ENCODE results near the gene EFNA5. TPM values are rescaled to one million over a fixed set of nuclear protein-coding genes. Genes with fewer than 3 reads are reported as not detected.
A peak's percentile ranks its signal among the peaks of the same experiment; 100 is the strongest.

EFNA5 gene
- total and polyA plus RNA-seq, 2 of the 8 experiments (the other 6 are each of a cell fraction or from before 2014, with no cell fraction given) = 9.6 to 21.8 TPM

GRCh38 chr5:107459605-107460004 is 211.1 kb downstream of the EFNA5 start:
- no peak for FAIRE-seq
- peaks cover 0 to 17% (median 13%) of the 10 kb centered on the region in 4 experiments; a peak in 6 of 7 replicates for H3K4me1 ChIP-seq (replicated peaks in 1 of 4; ENCODE audit: control insufficient read depth in 3 of 4, insufficient read depth in 4 of 4, low read length in 3 of 4)
- no peak overlapping the region for H3K4me2 ChIP-seq (ENCODE audit: insufficient read depth in 1 of 2, low read depth in 2 of 2, low read length in 2 of 2)
- no peak overlapping the region for H4K8ac ChIP-seq (ENCODE audit: extremely low read depth, insufficient read depth, low read length)
- no peak overlapping the region for H2BK15ac ChIP-seq (ENCODE audit: low read length)
- peak overlapping the region; percentile 34; the same call in 1 of the 2 replicates for H2BK20ac ChIP-seq (ENCODE audit: low read length)
- no peak overlapping the region for H3K4ac ChIP-seq (replicated peaks; ENCODE audit: insufficient read length, low read depth, low read length)
- no peak for TF ChIP-seq MAFK (IDR thresholded peaks at IDR 0.05; ENCODE audit: low read depth, low read length)
- TF ChIP-seq JUND (IDR thresholded peaks at IDR 0.05; ENCODE audit: low read length) = no peak
- ChIA-PET POLR2A (ENCODE audit: partially characterized antibody) (no interaction called here), CTCF (ENCODE audit: partially characterized antibody) (interaction anchor here (0.7 kb wide), 1 partner anchor 106 kb away, joined by 3 read pairs; no protein-coding TSS in a partner anchor)
- no peaks in the 10 kb centered on the region for H3K23me2 ChIP-seq (ENCODE audit: low read depth, low read length)
- H4K5ac ChIP-seq (ENCODE audit: insufficient read length, low read depth, low read length) = no peak overlapping the region
- H3K4me3 ChIP-seq (ENCODE audit: extremely low read depth in 1 of 4, insufficient read depth in 2 of 4, low read depth in 3 of 4, low read length in 4 of 4) = no peak overlapping the region
- H3K56ac ChIP-seq (replicated peaks; ENCODE audit: insufficient read length, low read depth, low read length) = no peak overlapping the region
- no peak overlapping the region for H2AK5ac ChIP-seq (ENCODE audit: low read depth, low read length)
- H3K9me3 ChIP-seq (ENCODE audit: insufficient read depth in 2 of 2, low read depth in 1 of 2, low read length in 1 of 2) = no peaks in the 10 kb centered on the region
- H3K23ac ChIP-seq (ENCODE audit: insufficient read length) = no peak overlapping the region
- no peak overlapping the region for H3K14ac ChIP-seq (ENCODE audit: insufficient read length)
- no peak overlapping the region for H4K91ac ChIP-seq (replicated peaks; ENCODE audit: insufficient read length, low read length)
- WGBS, 2 experiments (ENCODE audit: extremely low coverage in 1 of 2, insufficient coverage in 1 of 2, insufficient read length in 1 of 2, insufficient replicate concordance in 2 of 2, low coverage in 1 of 2, low lambda C conversion rate in 2 of 2, missing lambda C conversion rate in 1 of 2) = 100% methylated on average over 3 of the region's 3 CpGs; no CpG with 5 or more reads in 1 of the 2 experiments
- H4K20me1 ChIP-seq (replicated peaks in 1 of 2; ENCODE audit: control insufficient read depth in 1 of 2, insufficient read depth in 2 of 2, low read length in 2 of 2) = no peaks in the 10 kb centered on the region
- no peak overlapping the region for H3K9ac ChIP-seq (replicated peaks in 1 of 4; ENCODE audit: extremely low read depth in 1 of 4, low read depth in 3 of 4, low read length in 3 of 4)
- no peak overlapping the region for H3K18ac ChIP-seq (ENCODE audit: extremely low read depth, low read length)
- no peak overlapping the region; the same call in 1 of the 2 replicates for H2BK12ac ChIP-seq (ENCODE audit: low read depth, low read length)
- H3K79me2 ChIP-seq (ENCODE audit: control insufficient read depth in 1 of 2, insufficient read depth in 2 of 2, low read length in 2 of 2) = no peaks in the 10 kb centered on the region
- H3K27ac ChIP-seq (ENCODE audit: low read depth, low read length) = no peak overlapping the region
- H3K79me1 ChIP-seq (ENCODE audit: low read depth, low read length) = no peaks in the 10 kb centered on the region
- H2BK120ac ChIP-seq (replicated peaks; ENCODE audit: low read depth, low read length) = no peak overlapping the region
- no peaks in the 10 kb centered on the region for H3K36me3 ChIP-seq (ENCODE audit: control insufficient read depth in 2 of 4, insufficient read depth in 4 of 4, low read length in 3 of 4)
- H2AFZ ChIP-seq (ENCODE audit: low read length) = no peak overlapping the region
- H3K27me3 ChIP-seq (replicated peaks in 1 of 4; ENCODE audit: control insufficient read depth in 3 of 4, extremely low read depth in 1 of 4, insufficient read depth in 3 of 4, low read length in 3 of 4) = no peaks in the 10 kb centered on the region
- no peak for DNase-seq (ENCODE audit: low read depth in 1 of 2, low spot score in 2 of 2)
- H2BK5ac ChIP-seq (ENCODE audit: low read depth, low read length) = no peak overlapping the region

All from H1 (cell line).